HEK293 (cell line): Measurements from ENCODE around the gene DUSP18.

ENCODE experiments used
- OVOL3 ChIP-seq: fragments of 450-650 bp; formaldehyde crosslinking; IDR thresholded peaks from 2 replicates; pipeline ENCODE4 v1.5.1; 2016; ENCODE audit warnings: missing biosample characterization, missing genetic modification characterization
- RBAK ChIP-seq: fragments of 450-650 bp; formaldehyde crosslinking; IDR thresholded peaks from 2 replicates; pipeline ENCODE4 v1.5.1; 2016; ENCODE audit warnings: missing biosample characterization, missing genetic modification characterization
- SETDB1 ChIP-seq: IDR thresholded peaks from one replicate; pipeline ENCODE4 v1.6.1; 2017; ENCODE audit warnings: mild to moderate bottlenecking, low read length, moderate library complexity, mixed read lengths; ENCODE audit not compliant: insufficient read length
- TCF7L2 ChIP-seq: IDR thresholded peaks from 2 replicates; pipeline ENCODE4 v1.6.1; 2011; ENCODE audit warnings: low read depth, mild to moderate bottlenecking, inconsistent platforms, low read length, moderate library complexity, borderline replicate concordance
- WT1 ChIP-seq: fragments of 450-650 bp; formaldehyde crosslinking; IDR thresholded peaks from 2 replicates; pipeline ENCODE4 v1.5.1; 2016; ENCODE audit warnings: missing biosample characterization, missing genetic modification characterization
- YY2 ChIP-seq: fragments of 450-650 bp; formaldehyde crosslinking; IDR thresholded peaks from 2 replicates; pipeline ENCODE4 v1.5.1; 2016; ENCODE audit warnings: missing biosample characterization, missing genetic modification characterization
- ZBTB6 ChIP-seq: fragments of 450-650 bp; formaldehyde crosslinking; IDR thresholded peaks from 2 replicates; pipeline ENCODE4 v1.5.1; 2017; ENCODE audit warnings: missing biosample characterization, missing genetic modification characterization
- ZFP41 ChIP-seq: fragments of 450-650 bp; formaldehyde crosslinking; IDR thresholded peaks from 2 replicates; pipeline ENCODE4 v1.5.1; 2016; ENCODE audit warnings: missing biosample characterization, missing genetic modification characterization, borderline replicate concordance
- ZNF121 ChIP-seq: fragments of 450-650 bp; formaldehyde crosslinking; IDR thresholded peaks from 2 replicates; pipeline ENCODE4 v1.5.1; 2016; ENCODE audit warnings: missing biosample characterization, missing genetic modification characterization
- ZNF175 ChIP-seq: fragments of 450-650 bp; formaldehyde crosslinking; IDR thresholded peaks from 2 replicates; pipeline ENCODE4 v1.5.1; 2016; ENCODE audit warnings: missing biosample characterization, missing genetic modification characterization
- ZNF18 ChIP-seq: fragments of 450-650 bp; formaldehyde crosslinking; IDR thresholded peaks from 2 replicates; pipeline ENCODE4 v1.5.1; 2016; ENCODE audit warnings: missing biosample characterization, missing genetic modification characterization
- ZNF184 ChIP-seq: fragments of 450-650 bp; IDR thresholded peaks from 2 replicates; pipeline ENCODE4 v1.5.1; 2018; ENCODE audit warnings: missing biosample characterization, mild to moderate bottlenecking, missing genetic modification characterization
- ZNF24 ChIP-seq: fragments of 450-650 bp; formaldehyde crosslinking; IDR thresholded peaks from 2 replicates; pipeline ENCODE4 v1.5.1; 2016; ENCODE audit warnings: missing biosample characterization, missing genetic modification characterization
- ZNF280C ChIP-seq: fragments of 450-650 bp; formaldehyde crosslinking; IDR thresholded peaks from 2 replicates; pipeline ENCODE4 v1.5.1; 2016; ENCODE audit warnings: missing biosample characterization, missing genetic modification characterization
- ZNF366 ChIP-seq: fragments of 450-650 bp; formaldehyde crosslinking; conservative IDR thresholded peaks from 2 replicates; pipeline ENCODE4 v1.5.1; 2016; ENCODE audit warnings: missing biosample characterization, missing genetic modification characterization
- ZNF394 ChIP-seq: fragments of 450-650 bp; formaldehyde crosslinking; IDR thresholded peaks from 2 replicates; pipeline ENCODE4 v1.5.1; 2016; ENCODE audit warnings: missing biosample characterization, missing genetic modification characterization, mild to moderate bottlenecking, moderate library complexity, borderline replicate concordance
- ZNF416 ChIP-seq: fragments of 450-650 bp; formaldehyde crosslinking; IDR thresholded peaks from 2 replicates; pipeline ENCODE4 v1.5.1; 2016; ENCODE audit warnings: missing biosample characterization, missing genetic modification characterization
- ZNF473 ChIP-seq: fragments of 450-650 bp; formaldehyde crosslinking; IDR thresholded peaks from 2 replicates; pipeline ENCODE4 v1.5.1; 2017; ENCODE audit warnings: missing biosample characterization, missing genetic modification characterization
- ZNF513 ChIP-seq: fragments of 450-650 bp; IDR thresholded peaks from 2 replicates; pipeline ENCODE4 v1.5.1; 2018; ENCODE audit warnings: missing biosample characterization, missing genetic modification characterization
- ZNF548 ChIP-seq: fragments of 450-650 bp; formaldehyde crosslinking; IDR thresholded peaks from 2 replicates; pipeline ENCODE4 v1.5.1; 2016; ENCODE audit warnings: missing biosample characterization, missing genetic modification characterization
- ZNF600 ChIP-seq: fragments of 450-650 bp; formaldehyde crosslinking; IDR thresholded peaks from 2 replicates; pipeline ENCODE4 v1.5.1; 2016; ENCODE audit warnings: missing biosample characterization, missing genetic modification characterization
- ZNF610 ChIP-seq: fragments of 450-650 bp; formaldehyde crosslinking; IDR thresholded peaks from 2 replicates; pipeline ENCODE4 v1.5.1; 2016; ENCODE audit warnings: missing biosample characterization, missing genetic modification characterization, borderline replicate concordance
- ZNF707 ChIP-seq: fragments of 450-650 bp; formaldehyde crosslinking; IDR thresholded peaks from 2 replicates; pipeline ENCODE4 v1.5.1; 2016; ENCODE audit warnings: missing biosample characterization, missing genetic modification characterization
- ZNF843 ChIP-seq: fragments of 450-650 bp; formaldehyde crosslinking; IDR thresholded peaks from 2 replicates; pipeline ENCODE4 v1.5.1; 2016; ENCODE audit warnings: missing biosample characterization, missing genetic modification characterization
- ZSCAN30 ChIP-seq: fragments of 450-650 bp; IDR thresholded peaks from 2 replicates; pipeline ENCODE4 v1.5.1; 2018; ENCODE audit warnings: missing biosample characterization, mild to moderate bottlenecking, missing genetic modification characterization, moderate library complexity
- TF ChIP-seq, protein P1 (sequence below): fragments of 450-650 bp; formaldehyde crosslinking; IDR thresholded peaks from 2 replicates; pipeline ENCODE4 v1.5.1; 2016; ENCODE audit warnings: missing biosample characterization, missing genetic modification characterization
- TF ChIP-seq, protein P2 (sequence below): fragments of 450-650 bp; formaldehyde crosslinking; IDR thresholded peaks from 2 replicates; pipeline ENCODE4 v1.5.1; 2016; ENCODE audit warnings: missing biosample characterization, missing genetic modification characterization, borderline replicate concordance

DUSP18 gene

DNA sequence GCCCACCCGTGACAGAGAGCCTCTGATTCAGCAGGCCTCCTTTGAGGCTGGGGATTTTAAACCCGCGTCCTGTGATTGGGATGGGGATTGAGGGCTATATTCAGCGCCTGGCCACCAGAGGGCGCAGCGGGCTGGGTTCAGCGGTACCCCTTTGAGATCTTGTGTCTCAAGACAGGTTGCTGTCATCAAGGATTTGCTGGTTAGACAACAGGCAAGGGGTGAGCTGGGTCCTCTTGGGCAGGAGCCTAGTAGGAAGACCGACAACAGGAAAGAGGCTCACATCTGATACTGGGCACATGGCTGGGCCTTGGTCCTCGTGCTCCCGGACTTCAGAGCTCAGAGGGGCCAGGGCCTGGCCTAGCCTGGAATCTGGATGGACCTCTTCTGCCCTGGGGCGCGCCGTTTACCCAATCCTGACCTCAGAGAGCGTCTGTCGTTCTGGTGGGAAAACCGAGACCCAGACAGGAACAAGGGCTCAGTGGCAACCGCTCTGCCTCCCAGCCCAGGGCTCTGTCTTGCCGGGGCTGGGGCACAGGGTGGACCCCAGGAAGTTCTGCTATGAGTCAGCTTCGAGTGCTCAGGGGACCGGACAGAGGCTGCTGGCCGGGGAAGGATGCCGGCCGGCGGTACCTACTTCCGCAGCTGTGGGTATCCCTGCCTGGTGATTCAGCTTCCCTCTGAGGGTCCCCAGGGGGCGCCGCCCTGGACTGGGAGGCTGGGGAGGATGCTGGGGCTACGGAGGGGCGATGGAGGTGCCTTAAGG, 33.0 kb downstream of the DUSP18 start (continued):
- TF ChIP-seq ZNF394 (tag by site-specific recombination) (no peak), ZNF600 (tag by site-specific recombination) (peak; percentile 55), SETDB1 (no peak), ZNF18 (tag by site-specific recombination) (no peak), ZNF610 (tag by site-specific recombination) (no peak), RBAK (tag by site-specific recombination) (no peak), ZSCAN30 (tag by site-specific recombination) (no peak; the same call in 1 of the 2 replicates), TCF7L2 (peak; percentile 15; the same call in 1 of the 2 replicates), ZFP41 (no peak), ZNF121 (tag by site-specific recombination) (no peak), OVOL3 (tag by site-specific recombination) (no peak), ZNF843 (no peak), ZNF473 (no peak), ZNF707 (tag by site-specific recombination) (no peak), ZNF548 (tag by site-specific recombination) (no peak), ZNF184 (tag by site-specific recombination) (peak; percentile 31; the same call in 1 of the 2 replicates), ZNF24 (tag by site-specific recombination) (no peak), ZNF175 (tag by site-specific recombination) (no peak), ZNF416 (tag by site-specific recombination) (no peak), ZBTB6 (tag by site-specific recombination) (no peak), ZNF280C (tag by site-specific recombination) (no peak), ZNF513 (no peak), YY2 (tag by site-specific recombination) (no peak), WT1 (tag by site-specific recombination) (no peak), ZNF366 (no peak)
- TF ChIP-seq, protein P1, sequence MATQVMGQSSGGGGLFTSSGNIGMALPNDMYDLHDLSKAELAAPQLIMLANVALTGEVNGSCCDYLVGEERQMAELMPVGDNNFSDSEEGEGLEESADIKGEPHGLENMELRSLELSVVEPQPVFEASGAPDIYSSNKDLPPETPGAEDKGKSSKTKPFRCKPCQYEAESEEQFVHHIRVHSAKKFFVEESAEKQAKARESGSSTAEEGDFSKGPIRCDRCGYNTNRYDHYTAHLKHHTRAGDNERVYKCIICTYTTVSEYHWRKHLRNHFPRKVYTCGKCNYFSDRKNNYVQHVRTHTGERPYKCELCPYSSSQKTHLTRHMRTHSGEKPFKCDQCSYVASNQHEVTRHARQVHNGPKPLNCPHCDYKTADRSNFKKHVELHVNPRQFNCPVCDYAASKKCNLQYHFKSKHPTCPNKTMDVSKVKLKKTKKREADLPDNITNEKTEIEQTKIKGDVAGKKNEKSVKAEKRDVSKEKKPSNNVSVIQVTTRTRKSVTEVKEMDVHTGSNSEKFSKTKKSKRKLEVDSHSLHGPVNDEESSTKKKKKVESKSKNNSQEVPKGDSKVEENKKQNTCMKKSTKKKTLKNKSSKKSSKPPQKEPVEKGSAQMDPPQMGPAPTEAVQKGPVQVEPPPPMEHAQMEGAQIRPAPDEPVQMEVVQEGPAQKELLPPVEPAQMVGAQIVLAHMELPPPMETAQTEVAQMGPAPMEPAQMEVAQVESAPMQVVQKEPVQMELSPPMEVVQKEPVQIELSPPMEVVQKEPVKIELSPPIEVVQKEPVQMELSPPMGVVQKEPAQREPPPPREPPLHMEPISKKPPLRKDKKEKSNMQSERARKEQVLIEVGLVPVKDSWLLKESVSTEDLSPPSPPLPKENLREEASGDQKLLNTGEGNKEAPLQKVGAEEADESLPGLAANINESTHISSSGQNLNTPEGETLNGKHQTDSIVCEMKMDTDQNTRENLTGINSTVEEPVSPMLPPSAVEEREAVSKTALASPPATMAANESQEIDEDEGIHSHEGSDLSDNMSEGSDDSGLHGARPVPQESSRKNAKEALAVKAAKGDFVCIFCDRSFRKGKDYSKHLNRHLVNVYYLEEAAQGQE = no peak
- TF ChIP-seq, protein P2, sequence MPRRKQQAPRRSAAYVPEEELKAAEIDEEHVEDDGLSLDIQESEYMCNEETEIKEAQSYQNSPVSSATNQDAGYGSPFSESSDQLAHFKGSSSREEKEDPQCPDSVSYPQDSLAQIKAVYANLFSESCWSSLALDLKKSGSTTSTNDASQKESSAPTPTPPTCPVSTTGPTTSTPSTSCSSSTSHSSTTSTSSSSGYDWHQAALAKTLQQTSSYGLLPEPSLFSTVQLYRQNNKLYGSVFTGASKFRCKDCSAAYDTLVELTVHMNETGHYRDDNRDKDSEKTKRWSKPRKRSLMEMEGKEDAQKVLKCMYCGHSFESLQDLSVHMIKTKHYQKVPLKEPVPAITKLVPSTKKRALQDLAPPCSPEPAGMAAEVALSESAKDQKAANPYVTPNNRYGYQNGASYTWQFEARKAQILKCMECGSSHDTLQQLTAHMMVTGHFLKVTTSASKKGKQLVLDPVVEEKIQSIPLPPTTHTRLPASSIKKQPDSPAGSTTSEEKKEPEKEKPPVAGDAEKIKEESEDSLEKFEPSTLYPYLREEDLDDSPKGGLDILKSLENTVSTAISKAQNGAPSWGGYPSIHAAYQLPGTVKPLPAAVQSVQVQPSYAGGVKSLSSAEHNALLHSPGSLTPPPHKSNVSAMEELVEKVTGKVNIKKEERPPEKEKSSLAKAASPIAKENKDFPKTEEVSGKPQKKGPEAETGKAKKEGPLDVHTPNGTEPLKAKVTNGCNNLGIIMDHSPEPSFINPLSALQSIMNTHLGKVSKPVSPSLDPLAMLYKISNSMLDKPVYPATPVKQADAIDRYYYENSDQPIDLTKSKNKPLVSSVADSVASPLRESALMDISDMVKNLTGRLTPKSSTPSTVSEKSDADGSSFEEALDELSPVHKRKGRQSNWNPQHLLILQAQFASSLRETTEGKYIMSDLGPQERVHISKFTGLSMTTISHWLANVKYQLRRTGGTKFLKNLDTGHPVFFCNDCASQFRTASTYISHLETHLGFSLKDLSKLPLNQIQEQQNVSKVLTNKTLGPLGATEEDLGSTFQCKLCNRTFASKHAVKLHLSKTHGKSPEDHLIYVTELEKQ (tag by site-specific recombination) = no peak
